Activated naive CD8-positive, alpha-beta T cell treated with anti-CD3 and anti-CD28 coated beads, Interleukin-2, amount 10 ng/mL, durations not matched to agents 7 days and 5 days (primary cell): Measurements from ENCODE around the gene AURKAIP1. TPM values are rescaled to one million over a fixed set of nuclear protein-coding genes. Genes with fewer than 3 reads are reported as not detected.
A peak's percentile ranks its signal among the peaks of the same experiment; 100 is the strongest.

Experiments used
- ATAC-seq: fragments of 150-1000 bp; cut with Tn5 transposase; one replicate; pipeline ENCODE4 v1.10.0; 2021; ENCODE audit warnings: low read depth, moderate library complexity
- POLR2A ChIA-PET: fragments of 350-600 bp; sonication (Branson Sonifier 250); formaldehyde crosslinking; loops from one replicate; lab custom pipeline; 2021; ENCODE audit warnings: antibody characterized with exemption; lab: Charles Lee
- DNase-seq: peaks from one replicate; pipeline ENCODE4 v3.0.0; 2021
- H3K27ac Mint-ChIP-seq: one replicate; pipeline ENCODE4 v1.8.0; 2022; ENCODE audit warnings: mild to moderate bottlenecking, mixed read lengths
- H3K27me3 Mint-ChIP-seq: one replicate; pipeline ENCODE4 v1.8.0; 2022; ENCODE audit warnings: mild to moderate bottlenecking, moderate library complexity, mixed read lengths
- H3K36me3 Mint-ChIP-seq: one replicate; pipeline ENCODE4 v1.8.0; 2021; ENCODE audit warnings: mild to moderate bottlenecking, mixed read lengths
- H3K4me1 Mint-ChIP-seq: one replicate; pipeline ENCODE4 v1.8.0; 2021; ENCODE audit warnings: mixed read lengths
- H3K4me3 Mint-ChIP-seq: one replicate; pipeline ENCODE4 v1.8.0; 2022; ENCODE audit warnings: mild to moderate bottlenecking, moderate library complexity, mixed read lengths
- H3K9me3 Mint-ChIP-seq: one replicate; pipeline ENCODE4 v1.8.0; 2021; ENCODE audit warnings: mixed read lengths
- total RNA-seq, 2 experiments: library from RNA; stranded (reverse); gene quantifications; one replicate each; pipeline ENCODE4 v1.2.3, GENCODE V29; 2021

AURKAIP1 gene
- total RNA-seq = 10 to 100 TPM; 87.3 to 97.1 TPM

GRCh38 chr1:1374929-1375662 lies at the start of gene AURKAIP1:
AURKAIP1 (minus strand) TSS chr1:1375207; CDS start chr1:1374756, 451 bp downstream.
- ATAC-seq = peak; percentile 87
- no peaks in the 10 kb centered on the region for H3K9me3 Mint-ChIP-seq
- peaks cover 13% of the 10 kb centered on the region for H3K4me1 Mint-ChIP-seq
- no peaks in the 10 kb centered on the region for H3K36me3 Mint-ChIP-seq
- H3K27ac Mint-ChIP-seq = peak within 1 kb of the TSS; percentile 95
- POLR2A ChIA-PET = interaction anchor here (0.5 to 4.0 kb wide), 19 partner anchors 16 to 363 kb away, joined by 3 to 45 read pairs (median 3); partner anchors contain the start of genes ANKRD65, CCNL2, MIB2 and MRPL20
- DNase-seq = peak; percentile 89
- no peaks in the 10 kb centered on the region for H3K27me3 Mint-ChIP-seq
- H3K4me3 Mint-ChIP-seq = peak within 1 kb of the TSS; percentile 91

- H3K4me1 Mint-ChIP-seq = peaks cover 10% of the 10 kb centered on the region
- H3K4me3 Mint-ChIP-seq = no peak overlapping the region
- no peak for DNase-seq
- no peaks in the 10 kb centered on the region for H3K9me3 Mint-ChIP-seq
- peaks cover 34% of the 10 kb centered on the region for H3K27me3 Mint-ChIP-seq
- POLR2A ChIA-PET = interaction anchor here (0.7 to 1.8 kb wide), 2 partner anchors 17 to 188 kb away, joined by 3 to 5 read pairs; no protein-coding TSS in a partner anchor
- H3K27ac Mint-ChIP-seq = no peak overlapping the region
- no peaks in the 10 kb centered on the region for H3K36me3 Mint-ChIP-seq
- ATAC-seq = no peak
These were observed 49.7 kb upstream of the AURKAIP1 start for GRCh38 chr1:1424707-1425106.

GRCh38 chr1:1423245-1423597 lies 48.2 kb upstream of the AURKAIP1 start:
- no peaks in the 10 kb centered on the region for H3K9me3 Mint-ChIP-seq
- POLR2A ChIA-PET = interaction anchor here (0.6 to 1.8 kb wide), 2 partner anchors 16 to 596 kb away, joined by 3 to 5 read pairs; partner anchors contain the start of gene GABRD
- H3K36me3 Mint-ChIP-seq = no peaks in the 10 kb centered on the region
- no peak for DNase-seq
- ATAC-seq = no peak
- H3K27ac Mint-ChIP-seq = no peak overlapping the region
- peaks cover 12% of the 10 kb centered on the region for H3K4me1 Mint-ChIP-seq
- H3K4me3 Mint-ChIP-seq = no peak overlapping the region
- H3K27me3 Mint-ChIP-seq = peaks cover 21% of the 10 kb centered on the region

- no peak for DNase-seq
- peaks cover 17% of the 10 kb centered on the region for H3K4me1 Mint-ChIP-seq
- no peaks in the 10 kb centered on the region for H3K36me3 Mint-ChIP-seq
- POLR2A ChIA-PET = no interaction called here
- no peak overlapping the region for H3K4me3 Mint-ChIP-seq
- ATAC-seq = no peak
- no peaks in the 10 kb centered on the region for H3K9me3 Mint-ChIP-seq
- H3K27me3 Mint-ChIP-seq = peaks cover 21% of the 10 kb centered on the region
- no peak overlapping the region for H3K27ac Mint-ChIP-seq
These were observed 47.6 kb upstream of the AURKAIP1 start for GRCh38 chr1:1422465-1423244.

- H3K4me1 Mint-ChIP-seq = peaks cover 17% of the 10 kb centered on the region
- H3K27me3 Mint-ChIP-seq = peaks cover 21% of the 10 kb centered on the region
- H3K4me3 Mint-ChIP-seq = no peak overlapping the region
- H3K36me3 Mint-ChIP-seq = no peaks in the 10 kb centered on the region
- POLR2A ChIA-PET = no interaction called here
- H3K27ac Mint-ChIP-seq = no peak overlapping the region
- no peak for ATAC-seq
- no peak for DNase-seq
- H3K9me3 Mint-ChIP-seq = no peaks in the 10 kb centered on the region
These were observed 47.0 kb upstream of the AURKAIP1 start for GRCh38 chr1:1421907-1422464.

GRCh38 chr1:1421147-1421906 lies 46.3 kb upstream of the AURKAIP1 start, which contains the start of gene ANKRD65:
ANKRD65 (minus strand) TSS chr1:1421276; CDS start chr1:1421005, 271 bp downstream.
- H3K36me3 Mint-ChIP-seq = no peaks in the 10 kb centered on the region
- peaks cover 19% of the 10 kb centered on the region for H3K27me3 Mint-ChIP-seq
- no peaks in the 10 kb centered on the region for H3K9me3 Mint-ChIP-seq
- no peak for ATAC-seq
- H3K27ac Mint-ChIP-seq = no peak within 1 kb of the TSS
- H3K4me1 Mint-ChIP-seq = peaks cover 17% of the 10 kb centered on the region
- no peak within 1 kb of the TSS for H3K4me3 Mint-ChIP-seq
- no peak for DNase-seq
- POLR2A ChIA-PET = interaction anchor here (0.6 to 0.9 kb wide), 2 partner anchors 14 to 46 kb away, joined by 3 to 5 read pairs; partner anchors contain the start of genes AURKAIP1 and MRPL20

- H3K27me3 Mint-ChIP-seq = peaks cover 16% of the 10 kb centered on the region
- ATAC-seq (no peak), DNase-seq (no peak)
- no peaks in the 10 kb centered on the region for H3K36me3 Mint-ChIP-seq
- no peak overlapping the region for H3K27ac Mint-ChIP-seq
- POLR2A ChIA-PET = interaction anchor here (0.6 to 0.9 kb wide), 2 partner anchors 13 to 45 kb away, joined by 3 to 5 read pairs; partner anchors contain the start of genes AURKAIP1 and MRPL20
- peaks cover 15% of the 10 kb centered on the region for H3K4me1 Mint-ChIP-seq
- no peak overlapping the region for H3K4me3 Mint-ChIP-seq
- no peaks in the 10 kb centered on the region for H3K9me3 Mint-ChIP-seq
These were observed 45.7 kb upstream of the AURKAIP1 start for GRCh38 chr1:1420654-1421141.

- POLR2A ChIA-PET = no interaction called here
- DNase-seq (peak; percentile 45), ATAC-seq (peak; percentile 59)
- H3K36me3 Mint-ChIP-seq = no peaks in the 10 kb centered on the region
- no peak overlapping the region for H3K4me3 Mint-ChIP-seq
- no peak overlapping the region for H3K27ac Mint-ChIP-seq
- H3K9me3 Mint-ChIP-seq = no peaks in the 10 kb centered on the region
- peaks cover 16% of the 10 kb centered on the region for H3K27me3 Mint-ChIP-seq
- peaks cover 15% of the 10 kb centered on the region for H3K4me1 Mint-ChIP-seq
These were observed 45.0 kb upstream of the AURKAIP1 start for GRCh38 chr1:1419813-1420653.

GRCh38 chr1:1419363-1419812 lies 44.4 kb upstream of the AURKAIP1 start:
- POLR2A ChIA-PET = no interaction called here
- Mint-ChIP-seq H3K27ac (no peak overlapping the region), H3K4me3 (no peak overlapping the region), H3K4me1 (peaks cover 15% of the 10 kb centered on the region), H3K9me3 (no peaks in the 10 kb centered on the region), H3K36me3 (no peaks in the 10 kb centered on the region), H3K27me3 (peaks cover 14% of the 10 kb centered on the region)
- ATAC-seq = no peak
- no peak for DNase-seq

- DNase-seq (no peak), ATAC-seq (no peak)
- Mint-ChIP-seq H3K4me1 (peaks cover 15% of the 10 kb centered on the region), H3K36me3 (no peaks in the 10 kb centered on the region), H3K27me3 (peaks cover 12% of the 10 kb centered on the region), H3K4me3 (no peak overlapping the region), H3K27ac (no peak overlapping the region), H3K9me3 (no peaks in the 10 kb centered on the region)
- POLR2A ChIA-PET = interaction anchor here (0.8 kb wide), 1 partner anchor 12 kb away, joined by 3 read pairs; no protein-coding TSS in a partner anchor
These were observed 43.7 kb upstream of the AURKAIP1 start for GRCh38 chr1:1418464-1419362.
